ENCODE data around the gene TMEM185A.
"Not testable (repeated sequence)": the region's sequence is repeated elsewhere in the genome, so short reads cannot be mapped to it uniquely, and the experiment has no call there.

Gene TMEM185A

DNA sequence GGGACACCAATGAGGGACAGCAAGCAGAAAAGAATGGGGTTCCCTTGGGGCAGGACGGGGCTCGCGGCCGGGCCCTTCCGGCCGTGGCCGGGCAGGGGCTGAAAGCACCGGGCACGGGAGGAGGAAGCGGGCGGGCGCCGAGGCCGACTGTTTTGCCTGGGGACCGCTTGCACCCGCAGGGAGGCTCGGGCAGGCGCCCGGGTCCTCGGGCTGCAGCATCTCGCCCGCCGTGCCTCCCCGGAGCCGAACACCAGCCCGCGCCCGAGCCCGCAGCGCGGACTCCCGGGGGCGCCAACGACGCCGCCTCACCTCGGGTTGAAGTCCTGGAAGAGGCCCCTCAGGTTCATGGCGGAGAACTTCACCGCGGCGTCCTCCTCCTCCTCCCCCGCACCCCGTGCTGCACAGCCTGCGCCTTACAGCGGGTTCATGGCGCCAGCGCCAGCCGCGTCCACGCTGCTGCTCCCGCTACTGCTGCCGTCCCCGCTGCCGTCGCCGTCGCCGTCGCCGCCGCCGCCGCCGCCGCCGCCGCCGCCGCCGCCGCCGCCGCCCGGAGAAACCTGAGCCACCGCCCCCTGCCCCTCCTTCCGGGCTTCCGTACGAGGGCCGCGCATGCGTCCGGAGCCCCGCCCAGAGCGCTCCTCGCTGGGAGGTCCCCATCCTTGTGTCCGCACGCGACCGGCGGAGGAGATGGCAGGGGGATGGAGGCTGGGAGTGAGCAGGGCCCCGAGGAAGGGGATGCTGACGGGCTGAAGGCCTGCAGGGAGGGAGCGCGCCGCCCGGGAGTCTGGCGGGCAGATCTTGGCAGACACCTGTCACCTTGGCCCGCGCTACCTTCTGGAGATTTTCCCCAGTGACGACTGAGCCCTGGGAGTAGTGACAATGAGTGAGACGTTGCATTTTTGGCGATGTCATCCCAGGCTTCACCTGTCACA is at the start of gene TMEM185A:
Gene TMEM185A, minus strand, starts transcription at position 559 of the 932 bp plus-strand sequence. Its CDS starts 212 bp downstream, at position 347.
- peak; percentile 39 for DNase-seq (ENCODE audit: low spot score)

DNA sequence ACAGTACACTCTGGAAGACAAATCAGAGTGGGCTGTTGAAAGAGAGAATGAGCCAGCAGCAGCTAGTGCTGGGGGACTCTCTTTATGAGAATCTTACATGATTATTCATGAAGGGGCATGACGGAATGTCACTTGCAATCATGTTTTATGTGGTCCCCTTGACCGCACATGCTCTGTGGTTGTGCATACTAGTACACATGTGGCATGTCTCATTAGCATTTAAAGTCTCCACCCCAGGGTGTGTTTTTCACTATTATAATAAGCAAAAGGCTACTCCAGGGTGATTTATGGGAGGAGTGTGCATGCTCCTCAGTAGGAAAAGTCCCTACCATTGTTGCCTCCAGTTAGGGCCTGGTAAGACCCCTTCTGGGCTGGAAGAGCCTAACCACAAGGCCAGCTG is 49.6 kb upstream of the TMEM185A start:
- no peak for DNase-seq (ENCODE audit: low spot score)

DNA sequence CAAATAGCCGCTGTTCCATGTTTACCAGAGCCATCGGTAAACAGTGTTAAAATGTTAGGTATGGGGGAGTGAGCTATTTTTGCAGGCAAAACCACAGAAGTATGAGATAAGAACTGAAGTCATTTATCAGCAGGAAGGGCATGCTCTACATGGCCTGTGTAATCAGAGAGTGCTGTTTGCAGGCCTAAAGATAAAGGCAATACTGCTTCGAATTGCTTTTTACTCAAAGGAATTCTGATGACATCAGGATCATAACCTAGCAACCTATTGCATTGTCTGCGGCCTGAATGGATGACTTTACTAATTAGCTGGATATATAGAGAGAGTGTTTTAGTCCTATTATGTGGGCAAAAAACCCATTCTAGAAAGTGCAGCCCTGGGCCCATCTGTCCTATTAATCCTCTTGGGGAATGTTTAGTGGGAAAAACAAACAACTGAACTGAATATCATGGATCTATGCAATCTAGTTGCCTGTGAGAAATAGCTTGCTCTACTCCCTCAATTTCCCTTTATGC is 47.6 kb upstream of the TMEM185A start:
- not testable (repeated sequence) for DNase-seq (ENCODE audit: low spot score)

DNA sequence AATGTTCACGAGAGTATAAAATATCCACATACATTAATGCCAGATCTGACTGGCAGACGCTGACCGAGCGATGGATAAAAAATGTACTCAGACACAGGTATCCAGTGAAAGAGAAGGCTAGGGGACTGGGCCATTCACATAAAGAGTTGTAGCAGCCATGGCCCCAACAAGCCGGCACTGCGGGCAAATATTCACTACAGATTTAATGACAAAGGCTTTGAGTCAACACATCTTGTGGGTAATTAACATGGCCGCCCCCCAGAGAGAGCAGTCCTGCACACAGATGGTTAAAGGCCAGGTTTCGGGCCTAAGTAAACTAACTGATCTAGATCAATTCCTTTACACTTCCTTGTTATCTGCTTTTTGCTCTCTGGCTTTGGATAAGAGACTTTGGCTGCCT is 44.0 kb upstream of the TMEM185A start:
- not testable (repeated sequence) for DNase-seq (ENCODE audit: low spot score)

DNA sequence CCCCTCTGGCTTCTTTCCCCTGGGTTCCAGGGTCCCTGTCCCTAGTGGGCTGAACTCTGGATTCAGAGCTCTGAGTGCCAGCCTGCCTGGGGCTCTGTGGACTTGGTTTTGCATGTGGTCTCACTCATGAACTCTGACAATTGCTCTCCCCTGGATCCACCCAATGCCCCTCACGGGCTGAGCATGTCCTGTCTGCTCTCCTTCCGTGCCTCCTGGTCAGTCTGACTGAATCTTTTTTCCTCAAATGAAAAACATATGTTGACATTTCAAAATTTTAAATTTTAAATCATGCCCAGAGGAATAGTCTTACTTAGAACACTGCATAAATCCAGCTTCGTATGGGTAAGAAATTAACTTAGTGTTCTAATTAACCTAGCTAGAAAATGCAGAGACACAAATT is 43.5 kb upstream of the TMEM185A start:
- DNase-seq (ENCODE audit: low spot score): not testable (repeated sequence)

DNA sequence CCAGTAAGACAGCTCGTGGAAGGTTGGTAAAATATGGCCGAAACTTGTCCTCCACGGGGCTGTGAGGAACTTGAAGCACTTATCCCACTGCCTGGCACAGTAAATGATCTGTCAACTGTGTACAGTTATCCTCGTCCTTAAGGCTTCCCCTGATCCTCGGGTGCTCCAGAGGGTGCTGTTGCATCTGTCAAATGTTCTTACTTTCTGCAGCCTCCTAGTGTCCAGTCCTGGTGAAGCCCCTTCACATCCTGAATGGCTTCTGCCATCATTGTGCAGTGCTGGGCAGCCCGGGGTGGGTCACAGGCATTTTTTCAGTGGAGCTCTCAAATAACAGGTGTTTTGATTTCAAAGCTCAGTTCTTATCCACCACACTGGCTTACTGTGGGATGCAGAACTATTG is 29.0 kb upstream of the TMEM185A start:
- DNase-seq (ENCODE audit: low spot score): not testable (repeated sequence)

DNA sequence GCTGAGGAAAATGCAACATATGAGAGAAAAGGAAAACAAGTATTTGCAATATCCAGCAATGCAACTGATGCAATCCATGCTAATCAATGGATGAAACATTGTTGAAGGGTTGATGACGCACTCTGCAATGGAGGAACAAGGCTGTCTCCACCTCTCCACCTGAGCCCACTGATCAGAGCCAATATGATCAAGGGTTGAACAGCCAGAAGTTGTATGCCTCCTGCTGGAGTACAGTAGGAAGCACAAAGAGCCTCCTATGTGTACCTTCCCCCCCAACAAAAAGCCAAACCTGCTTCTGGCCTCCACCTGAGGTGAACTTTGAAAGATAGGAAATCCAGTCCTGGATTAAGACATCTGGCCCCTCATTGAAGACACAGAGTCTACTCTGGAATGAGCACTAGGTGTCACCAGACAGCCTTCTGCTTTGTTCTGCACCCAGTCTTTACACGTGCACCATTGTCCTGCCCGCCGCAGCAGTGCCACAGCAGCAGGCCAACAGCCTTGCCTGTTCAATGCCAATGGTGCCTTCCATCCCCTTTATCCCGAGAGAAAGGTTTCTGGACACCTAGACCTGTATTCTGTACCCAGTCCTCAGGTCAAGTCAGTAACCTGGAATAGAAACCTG is 24.8 kb upstream of the TMEM185A start:
- DNase-seq (ENCODE audit: low spot score): not testable (repeated sequence)

DNA sequence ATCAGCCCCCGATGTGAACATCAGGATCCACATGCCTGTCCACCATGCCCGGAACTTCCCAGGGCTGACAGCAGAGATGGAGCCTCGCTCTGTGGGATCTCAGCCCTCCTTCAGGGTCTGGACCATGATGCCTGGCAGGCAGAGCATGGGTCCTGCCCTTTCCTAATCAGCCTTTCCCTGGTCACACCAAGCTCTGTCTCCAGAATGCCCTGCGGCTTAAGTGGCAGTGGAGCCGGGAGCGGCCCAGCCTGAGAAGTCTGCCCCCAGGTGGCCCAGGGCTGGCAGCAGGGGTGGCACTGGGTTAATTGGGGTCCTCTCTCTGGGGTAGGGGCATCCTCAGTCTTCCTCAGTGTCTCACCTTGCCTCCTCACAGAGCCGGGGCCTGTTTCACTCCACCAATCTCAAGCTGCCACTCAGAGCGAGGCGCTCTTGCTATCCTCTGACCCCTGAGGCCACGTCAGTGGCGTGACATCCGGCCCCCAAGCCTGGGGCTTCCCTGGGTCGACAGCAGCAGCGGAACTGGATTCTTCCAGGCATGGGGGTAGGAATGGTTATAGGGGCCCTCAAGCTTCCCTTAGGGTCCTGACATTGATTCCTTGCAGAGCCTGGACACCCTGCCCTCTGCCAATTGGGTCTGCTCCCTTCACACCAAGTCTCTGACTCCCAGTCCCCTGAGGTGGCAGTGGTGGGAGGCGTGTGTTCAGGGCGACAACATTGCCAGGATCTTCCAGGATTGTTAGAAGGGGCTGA is 20.8 kb upstream of the TMEM185A start:
- no peak for DNase-seq (ENCODE audit: low spot score)

DNA sequence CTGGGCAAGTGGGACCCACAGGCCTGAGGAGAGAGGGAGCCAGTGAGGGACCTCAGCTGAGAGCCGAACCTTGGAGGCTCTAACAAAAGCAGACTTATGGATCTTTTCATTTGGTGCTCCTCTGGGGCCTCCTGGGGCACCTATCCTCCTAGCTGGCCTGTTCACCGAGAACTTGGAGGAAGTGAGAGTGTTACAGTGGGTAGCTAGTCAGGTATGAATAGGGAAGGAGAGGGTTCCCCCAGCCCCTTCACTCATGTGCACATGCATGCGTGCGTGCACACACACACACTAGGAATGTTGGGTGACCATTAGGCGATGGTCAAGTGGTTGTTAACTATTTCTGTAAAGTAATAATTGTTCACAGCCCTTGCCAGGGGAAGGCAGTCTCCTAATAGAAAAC is 18.6 kb upstream of the TMEM185A start:
- no peak for DNase-seq (ENCODE audit: low spot score)

DNA sequence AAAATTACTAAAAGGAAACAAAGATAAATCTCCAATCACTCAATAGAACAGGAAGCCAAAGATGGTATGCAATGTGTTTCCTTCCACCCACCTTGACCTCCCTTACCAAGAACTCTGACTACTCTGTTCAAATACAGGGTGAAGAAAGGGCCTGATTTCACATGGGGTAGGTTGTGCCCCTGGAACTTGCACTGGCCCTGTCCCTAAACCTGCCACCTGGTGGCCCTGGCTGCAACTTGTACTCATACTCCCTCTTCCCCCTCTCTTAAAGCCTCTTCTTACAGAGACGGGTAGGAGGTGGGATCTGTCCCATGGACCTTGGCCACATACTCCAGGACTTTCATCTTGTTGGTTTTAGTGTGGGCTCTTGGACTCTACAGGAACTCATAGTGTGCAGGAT is 17.3 kb upstream of the TMEM185A start:
- DNase-seq (ENCODE audit: low spot score): no peak

DNA sequence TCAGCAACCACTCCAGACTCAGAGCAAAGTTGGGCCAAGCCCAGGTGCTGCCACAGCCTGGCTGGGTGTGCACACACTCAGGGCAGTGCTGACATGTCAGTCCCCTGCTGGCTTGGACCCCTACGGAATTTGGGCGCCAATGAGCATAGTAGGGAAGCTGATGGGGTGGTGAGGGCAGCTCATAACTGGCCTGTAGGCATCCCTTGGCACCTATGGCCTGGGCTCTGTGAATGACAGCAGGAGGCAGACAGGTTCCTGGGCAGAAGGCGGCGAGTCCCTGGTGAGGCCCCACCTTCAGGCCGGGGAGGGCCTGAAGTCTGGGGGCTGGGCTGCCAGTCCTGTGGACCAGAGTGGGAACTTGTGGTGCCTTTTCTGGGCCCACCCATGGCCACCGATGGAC is 15.9 kb upstream of the TMEM185A start:
- DNase-seq (ENCODE audit: low spot score): no peak

DNA sequence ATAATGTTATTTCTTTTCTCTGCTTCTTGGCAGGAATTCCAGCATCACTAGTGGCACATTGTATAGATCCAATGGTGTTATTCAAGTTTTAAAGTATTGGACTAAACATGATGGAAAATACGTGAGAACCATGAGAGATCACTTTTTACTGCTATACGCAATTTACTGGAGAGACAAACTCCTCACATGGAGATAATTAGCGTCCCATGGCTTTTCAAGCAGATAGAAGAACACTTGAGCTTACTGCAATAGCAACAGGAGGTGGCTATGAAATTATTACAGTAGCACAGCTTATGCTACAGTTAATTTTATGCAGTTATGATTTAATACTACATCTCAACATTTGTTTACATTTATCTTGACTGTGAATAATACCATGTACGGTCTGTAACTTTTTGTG is 11.9 kb upstream of the TMEM185A start:
- no peak for DNase-seq (ENCODE audit: low spot score)

DNA sequence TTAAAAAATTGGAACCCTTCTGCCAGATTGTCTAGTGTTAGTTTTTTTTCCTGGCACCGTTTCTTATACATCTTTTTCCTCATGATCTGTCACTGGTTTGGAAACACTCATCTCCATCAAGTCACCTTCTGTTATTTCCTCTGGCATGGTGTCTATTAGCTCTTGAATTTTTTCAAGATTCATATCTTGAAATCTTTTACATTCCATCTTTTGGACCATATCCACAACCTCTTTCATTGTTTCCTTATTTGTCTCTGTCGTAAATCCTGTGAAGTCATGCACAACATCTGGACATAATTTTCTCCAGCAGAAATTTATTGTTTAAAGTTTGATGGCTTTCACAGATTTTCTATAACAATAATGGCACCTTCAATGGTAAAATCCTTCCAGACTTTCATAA is 10.2 kb upstream of the TMEM185A start:
- DNase-seq (ENCODE audit: low spot score): no peak

DNA sequence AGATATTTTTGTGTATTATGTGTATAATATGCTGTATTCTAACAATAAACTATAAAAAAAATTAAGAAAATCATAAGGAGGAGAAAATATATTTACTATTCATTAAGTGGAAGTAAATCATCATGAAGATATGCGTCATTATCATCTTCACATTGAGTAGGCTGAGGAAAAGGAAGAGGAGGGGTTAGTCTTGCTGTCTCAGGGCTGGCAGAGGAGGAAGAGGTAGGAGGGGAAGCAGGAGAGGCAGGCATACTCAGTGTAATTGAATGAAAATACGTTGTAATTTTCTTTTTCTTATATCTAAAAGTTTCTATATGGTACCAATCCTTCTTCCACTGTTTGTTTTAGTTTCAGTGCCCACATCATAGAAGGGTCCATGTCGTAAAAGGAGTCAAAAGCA is 9.8 kb upstream of the TMEM185A start:
- DNase-seq (ENCODE audit: low spot score): no peak

DNA sequence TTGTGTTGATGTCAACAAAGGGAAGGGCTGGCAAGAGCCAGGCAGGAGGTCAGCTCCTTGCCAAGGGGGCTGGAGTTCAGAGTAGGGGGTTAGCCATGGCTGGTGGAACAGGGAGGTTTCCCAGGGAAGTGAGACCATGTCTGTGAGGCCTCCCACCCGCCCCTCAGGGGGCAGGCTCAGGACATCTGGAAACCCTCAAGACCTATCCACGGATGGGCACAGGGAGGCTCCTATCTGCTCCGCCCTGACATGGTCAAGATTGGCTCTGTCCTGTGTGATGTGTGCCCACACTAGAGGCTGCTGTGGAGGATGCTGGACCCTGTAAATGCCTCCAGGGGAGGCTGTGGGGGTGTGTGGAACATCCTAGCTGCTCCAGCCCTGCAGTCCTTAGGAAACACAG is 8.0 kb upstream of the TMEM185A start:
- no peak for DNase-seq (ENCODE audit: low spot score)

DNA sequence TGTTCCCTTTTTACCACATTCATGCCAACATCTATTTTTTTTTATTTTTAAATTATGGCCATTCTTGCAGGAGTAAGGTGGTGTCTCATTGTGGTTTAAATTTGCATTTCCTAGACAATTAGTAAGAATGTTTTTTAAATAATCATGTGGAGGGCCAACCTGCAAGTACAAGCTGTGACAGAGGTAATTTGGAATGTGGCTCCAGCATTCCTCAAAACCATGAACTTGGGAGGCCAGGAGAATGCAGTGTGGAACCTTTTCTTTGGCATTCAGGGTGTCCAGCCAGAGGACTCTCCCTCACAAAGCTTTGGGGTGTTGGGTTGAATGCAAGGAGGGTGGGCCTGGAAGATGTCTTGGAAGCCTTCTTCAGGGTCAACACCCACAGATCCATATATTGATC is 7.3 kb upstream of the TMEM185A start:
- no peak for DNase-seq (ENCODE audit: low spot score)

DNA sequence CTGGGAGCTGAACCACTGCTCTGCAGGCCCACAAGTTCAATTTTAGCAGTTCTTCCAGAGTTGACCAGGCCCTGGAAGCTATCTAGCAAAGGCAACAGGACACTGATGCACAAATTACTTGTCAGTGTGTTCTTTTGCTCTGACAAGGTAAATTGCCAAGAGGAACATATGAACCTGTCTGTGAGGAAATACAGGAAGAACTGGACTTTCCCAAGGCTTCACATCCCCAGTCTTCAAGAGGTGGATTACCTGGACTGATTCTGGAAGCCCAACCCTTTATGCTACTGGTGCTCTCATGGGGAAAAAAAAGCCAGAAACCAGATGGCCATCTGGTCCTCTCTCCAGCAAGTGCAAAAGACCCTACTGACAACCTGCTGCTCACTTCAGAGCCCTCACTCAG is 1.9 kb upstream of the TMEM185A start:
- no peak for DNase-seq (ENCODE audit: low spot score)

DNA sequence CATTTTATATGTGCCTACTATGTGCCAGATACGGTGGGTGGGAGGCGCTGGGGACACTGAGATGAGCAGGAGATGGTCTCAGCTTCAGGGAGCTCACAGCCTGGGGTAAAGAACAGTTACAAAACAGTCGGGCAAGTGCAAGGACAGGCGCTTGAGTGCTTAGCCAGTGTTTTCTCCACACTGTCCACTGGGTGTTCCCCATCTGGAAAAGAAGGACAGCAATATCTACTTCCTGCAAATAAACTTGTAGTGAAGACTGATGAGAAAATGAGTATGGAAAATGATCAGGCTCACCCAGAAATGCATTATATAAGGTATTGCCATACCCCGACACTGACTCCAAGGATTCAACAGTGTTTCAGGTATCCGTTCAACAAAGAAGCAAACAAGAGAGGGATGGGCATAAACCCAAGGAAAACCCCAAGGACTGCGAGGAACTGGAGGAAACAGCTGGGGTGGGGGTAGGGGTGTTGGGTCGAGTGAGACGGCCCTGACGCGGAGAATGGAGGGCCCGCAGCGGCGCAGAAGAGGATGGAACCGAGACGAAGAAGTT is 835 bp downstream of the TMEM185A start:
- DNase-seq (ENCODE audit: low spot score): no peak

DNA sequence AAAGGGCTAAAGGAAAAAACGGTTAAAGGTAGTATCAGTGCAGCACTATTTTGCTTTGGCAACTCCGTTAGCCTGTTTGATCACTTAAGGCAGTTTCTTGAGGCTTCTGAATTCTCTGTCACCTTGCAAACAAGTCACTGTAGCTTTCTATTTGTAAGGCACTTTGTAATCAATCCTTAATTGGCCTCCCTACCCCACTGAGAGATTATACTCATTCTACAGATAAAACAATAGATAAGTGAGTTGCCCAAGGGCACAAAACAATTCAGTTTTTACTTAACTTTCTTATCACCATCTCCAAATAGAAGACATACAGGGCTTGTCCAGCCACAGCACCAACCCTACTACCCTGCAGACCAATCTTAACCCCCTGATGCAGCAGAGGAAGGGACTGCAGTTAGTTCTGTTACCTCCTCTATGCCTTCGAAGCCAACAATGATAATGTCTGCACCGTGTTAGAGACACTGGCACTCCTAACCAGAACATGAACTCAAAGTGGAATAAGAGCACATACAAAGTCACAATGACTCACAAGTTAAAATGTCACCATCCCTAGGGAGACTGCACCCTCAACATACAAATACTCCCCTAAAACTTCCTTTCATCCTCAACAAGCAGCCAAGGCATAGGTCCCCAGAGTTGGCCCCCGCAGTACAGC is 1.7 kb downstream of the TMEM185A start:
- DNase-seq (ENCODE audit: low spot score): no peak

DNA sequence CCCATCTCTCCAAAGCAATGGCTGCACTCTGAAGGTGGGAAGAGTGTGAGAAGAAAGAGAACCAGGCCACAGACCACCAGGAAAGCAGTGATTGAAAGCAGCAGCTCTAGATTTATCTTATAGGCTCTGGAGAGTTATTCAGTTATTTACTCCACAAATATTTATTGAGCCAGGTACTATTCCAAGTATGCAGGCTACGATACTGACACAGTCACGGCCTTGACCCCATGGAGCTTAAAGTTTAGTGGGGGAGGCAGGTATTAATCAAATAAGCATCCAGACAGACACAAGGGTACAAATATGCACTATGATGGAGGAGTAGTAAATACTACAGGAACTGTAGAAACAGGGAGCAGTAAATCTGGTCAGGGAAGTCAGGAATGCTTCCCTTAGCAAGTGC is 2.8 kb downstream of the TMEM185A start:
- no peak for DNase-seq (ENCODE audit: low spot score)

DNA sequence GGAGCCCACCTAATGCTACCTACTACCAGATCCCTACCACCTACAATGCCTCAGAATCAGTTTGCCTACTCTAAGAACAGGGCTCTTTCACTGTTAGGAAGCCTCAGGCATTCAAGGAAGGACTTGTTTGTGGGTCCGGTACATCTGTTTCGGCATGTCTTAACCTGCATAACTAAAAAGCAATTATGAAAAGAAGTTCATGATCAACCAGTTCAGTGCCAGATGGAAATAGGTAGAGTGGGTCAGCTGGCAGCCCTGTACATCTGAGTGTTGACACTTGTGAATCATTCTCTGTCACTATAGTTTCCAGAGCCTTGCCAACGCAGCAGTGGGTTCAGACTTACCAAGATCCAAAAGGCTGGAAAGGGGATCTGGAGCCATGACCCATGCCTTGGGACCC is 3.3 kb downstream of the TMEM185A start:
- no peak for DNase-seq (ENCODE audit: low spot score)

DNA sequence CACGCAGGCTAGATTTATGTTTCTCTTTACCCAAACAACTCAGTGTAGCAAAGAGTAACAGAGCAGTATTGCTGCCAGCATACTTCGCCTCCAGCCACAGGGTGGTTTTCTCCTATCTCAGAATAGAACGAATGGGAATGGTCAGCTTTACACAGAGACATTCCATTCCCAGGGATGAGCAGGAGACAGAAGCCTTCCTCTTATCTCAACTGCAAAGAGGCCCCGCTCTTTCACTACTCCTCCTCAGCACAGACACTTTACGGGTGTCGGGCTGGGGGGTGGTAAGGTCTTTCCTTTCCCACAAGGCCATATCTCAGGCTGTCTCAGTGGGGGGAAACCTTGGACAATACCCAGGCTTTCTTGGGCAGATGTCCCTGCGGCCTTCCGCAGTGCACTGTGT is 4.8 kb downstream of the TMEM185A start:
- DNase-seq (ENCODE audit: low spot score): not testable (repeated sequence)

Measured in globus pallidus (tissue), 1 donor.